Fibroblast of mammary gland (primary cell): ENCODE data around the gene INCENP.

Experiments used
- DNase-seq: peaks from one replicate; pipeline ENCODE4 v3.0.0-alpha.2; 2010; ENCODE audit warnings: low read depth
- H3K4me3 ChIP-seq: 2 replicates; pipeline ENCODE4 v1.5.1; 2011; ENCODE audit warnings: low read depth, mild to moderate bottlenecking, low read length, moderate library complexity; ENCODE audit not compliant: control insufficient read depth
- CTCF ChIP-seq: conservative IDR thresholded peaks from 2 replicates; pipeline ENCODE4 v1.5.1; 2011; ENCODE audit warnings: low read depth, low read length, inconsistent platforms; ENCODE audit not compliant: control insufficient read depth, insufficient read depth

INCENP gene

DNA sequence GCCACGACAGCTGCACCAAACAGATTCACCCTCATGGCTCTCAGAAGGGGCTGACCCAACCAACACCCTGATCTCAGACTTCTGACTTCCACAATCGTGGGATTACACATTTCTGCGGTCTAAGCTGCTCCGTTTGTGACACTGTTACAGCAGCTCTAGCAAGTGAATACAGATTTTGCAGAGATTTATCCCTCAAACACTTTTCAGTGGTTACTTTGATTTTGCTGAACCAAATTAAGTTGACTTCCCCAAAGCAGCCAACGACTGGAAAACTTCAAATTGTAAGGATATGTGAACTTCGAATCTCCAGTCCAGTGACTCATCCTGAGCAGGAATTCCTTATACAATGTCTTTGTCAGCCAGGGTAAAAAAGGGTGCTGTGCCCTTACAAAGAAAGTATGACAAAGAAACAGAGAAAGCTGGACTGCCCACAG, 14.8 kb upstream of the INCENP start:
- peak; percentile 34 for DNase-seq
- no peak overlapping the region for H3K4me3 ChIP-seq
- TF ChIP-seq CTCF, result no peak

DNA sequence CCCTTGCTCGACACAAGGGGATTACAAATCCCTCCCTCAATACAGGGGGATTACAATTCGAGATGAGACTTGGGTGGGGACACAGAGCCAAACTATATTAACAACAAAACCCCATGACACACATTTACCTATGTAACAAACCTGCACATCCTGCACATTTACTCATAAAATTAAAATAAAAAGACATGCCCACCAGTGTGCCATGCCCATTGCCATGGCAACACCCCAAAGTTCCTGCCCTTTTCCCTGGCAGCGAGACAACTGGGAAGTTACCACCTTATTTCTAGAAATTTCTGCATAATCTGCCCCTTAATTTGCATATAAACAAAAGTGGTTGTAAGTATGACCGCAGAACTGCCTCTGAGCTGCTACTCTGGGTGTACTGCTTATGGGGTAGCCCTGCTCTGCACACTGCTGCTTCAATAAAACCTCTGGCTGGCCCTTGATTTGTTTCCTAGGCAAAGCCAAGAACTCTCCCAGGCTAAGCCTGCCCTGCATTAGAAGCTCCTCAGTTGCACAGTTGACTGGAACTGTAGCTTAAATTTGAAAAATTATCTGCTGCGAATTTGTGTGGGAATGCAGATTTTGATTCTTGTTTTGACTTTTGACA, 8.6 kb upstream of the INCENP start:
- no peak for DNase-seq
- no peak overlapping the region for H3K4me3 ChIP-seq
- no peak for TF ChIP-seq CTCF

GRCh38 chr11:62116451-62116850, 7.4 kb upstream of the INCENP start:
- no peak overlapping the region for H3K4me3 ChIP-seq
- peak; percentile 12 for TF ChIP-seq CTCF
- peak; percentile 34 for DNase-seq

- no peak for DNase-seq
- TF ChIP-seq CTCF, result no peak
- H3K4me3 ChIP-seq, result no peak overlapping the region
These were observed 4.2 kb upstream of the INCENP start for GRCh38 chr11:62119569-62119968.

- H3K4me3 ChIP-seq, result no peak overlapping the region
- no peak for TF ChIP-seq CTCF
- no peak for DNase-seq
These were observed 3.8 kb upstream of the INCENP start for GRCh38 chr11:62120001-62120400.

- H3K4me3 ChIP-seq, result no peak overlapping the region
- no peak for DNase-seq
- no peak for TF ChIP-seq CTCF
These were observed 3.4 kb upstream of the INCENP start for GRCh38 chr11:62120431-62120830.

DNA sequence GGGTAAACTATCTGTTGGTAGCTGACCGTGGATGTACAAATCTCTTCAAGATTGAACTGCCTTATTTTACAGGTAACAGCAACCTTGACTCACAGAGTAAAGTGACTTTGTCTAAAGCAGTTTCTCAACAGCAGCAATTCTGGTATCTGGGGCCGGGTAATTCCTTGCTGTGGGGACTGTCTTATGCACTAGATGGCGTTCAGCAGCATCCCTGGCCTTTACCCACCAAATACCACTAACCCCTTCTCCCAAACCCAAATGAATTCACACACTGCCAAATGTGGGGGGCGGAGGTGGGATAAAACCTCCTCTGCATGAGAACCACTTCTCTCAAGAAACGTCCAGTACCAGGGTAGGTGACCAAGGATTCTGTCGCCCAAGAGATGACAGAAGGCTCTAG, 1.7 kb upstream of the INCENP start:
- H3K4me3 ChIP-seq, result no peak overlapping the region
- TF ChIP-seq CTCF, result no peak
- no peak for DNase-seq
